T-helper 22 cell (primary cell): ENCODE data around the gene LCN1.

Experiments
- DNase-seq: peaks from one replicate; pipeline ENCODE4 v3.0.0-alpha.2; 2020; ENCODE audit warnings: low read depth

Gene LCN1

GRCh38 chr9:135567311-135567710 lies 46.1 kb downstream of the LCN1 start:
- no peak for DNase-seq

- DNase-seq, result no peak
Observed at GRCh38 chr9:135568026-135568425, 46.8 kb downstream of the LCN1 start.

GRCh38 chr9:135570456-135570855 lies 49.2 kb downstream of the LCN1 start:
- DNase-seq, result no peak

GRCh38 chr9:135572233-135572632 lies 51.0 kb downstream of the LCN1 start:
- DNase-seq, result no peak

GRCh38 chr9:135573124-135573523 lies 51.9 kb downstream of the LCN1 start:
- DNase-seq, result no peak

GRCh38 chr9:135574331-135574730 lies 53.1 kb downstream of the LCN1 start:
- DNase-seq, result no peak

GRCh38 chr9:135574943-135575342 lies 53.7 kb downstream of the LCN1 start:
- DNase-seq, result no peak
